SW 1271 (cell line): ENCODE results near the gene CABP4.
"Not testable (repeated sequence)": the region's sequence is repeated elsewhere in the genome, so short reads cannot be mapped to it uniquely, and the experiment has no call there.

Experiments used
- DNase-seq, 2 experiments: peaks; one replicate each; lab custom pipeline; 2025; lab: John Stamatoyannopoulos, UW

The CABP4 gene

GRCh38 chr11:67419325-67420049 is 35.7 kb upstream of the CABP4 start:
- no peak for DNase-seq

- DNase-seq, result no peak
These were observed 35.0 kb upstream of the CABP4 start for GRCh38 chr11:67420147-67420645.

- DNase-seq, result peak; percentile 71 to 88
These were observed 34.3 kb upstream of the CABP4 start for GRCh38 chr11:67420646-67421429.

- no peak for DNase-seq
These were observed 33.6 kb upstream of the CABP4 start for GRCh38 chr11:67421430-67422031.

- DNase-seq, result no peak
These were observed 32.3 kb upstream of the CABP4 start for GRCh38 chr11:67422891-67423290.

GRCh38 chr11:67423466-67423865 is 31.7 kb upstream of the CABP4 start:
- no peak for DNase-seq

- DNase-seq, result no peak
These were observed 31.1 kb upstream of the CABP4 start for GRCh38 chr11:67423891-67424613.

GRCh38 chr11:67427364-67427859 is 27.7 kb upstream of the CABP4 start:
- not testable (repeated sequence) for DNase-seq

- DNase-seq, result peak; percentile 86 to 96
These were observed 26.8 kb upstream of the CABP4 start, which contains the start of gene RPS6KB2 for GRCh38 chr11:67428052-67429001. Gene RPS6KB2, plus strand, starts transcription at chr11:67428494. Its CDS starts 52 bp downstream, at chr11:67428546.

- DNase-seq, result no peak
These were observed 26.0 kb upstream of the CABP4 start for GRCh38 chr11:67429038-67429668.

GRCh38 chr11:67429722-67430121 is 25.4 kb upstream of the CABP4 start:
- DNase-seq, result no peak

GRCh38 chr11:67431346-67432249 is 23.6 kb upstream of the CABP4 start:
- DNase-seq, result no peak

- DNase-seq, result no peak
These were observed 22.4 kb upstream of the CABP4 start for GRCh38 chr11:67432655-67433349.

GRCh38 chr11:67433536-67434394 is 21.4 kb upstream of the CABP4 start:
- DNase-seq, result no peak

GRCh38 chr11:67434395-67434881 is 20.7 kb upstream of the CABP4 start:
- no peak for DNase-seq

- no peak for DNase-seq
These were observed 20.0 kb upstream of the CABP4 start for GRCh38 chr11:67435031-67435726.
